ENCODE data around the gene ENOX1.

The ENOX1 gene

GRCh38 chr13:43816401-43816889 lies 29.7 kb upstream of the ENOX1 start:
- H3K36me3 Mint-ChIP-seq (ENCODE audit: low read depth), result no peaks in the 10 kb centered on the region
- peaks cover 3% of the 10 kb centered on the region for H3K27me3 Mint-ChIP-seq (ENCODE audit: low read depth)
- H3K9me3 Mint-ChIP-seq, result peaks cover 3% of the 10 kb centered on the region
- no peak overlapping the region for H3K27ac Mint-ChIP-seq
- H3K4me3 Mint-ChIP-seq, result no peak overlapping the region
- H3K4me1 Mint-ChIP-seq, result peaks cover 7% of the 10 kb centered on the region
- no peak for TF ChIP-seq CTCF (IDR thresholded peaks at IDR 0.05; ENCODE audit: unreplicated experiment in 3 of 3)

GRCh38 chr13:43815204-43815603 lies 28.4 kb upstream of the ENOX1 start:
- H3K36me3 Mint-ChIP-seq (ENCODE audit: low read depth), result no peaks in the 10 kb centered on the region

GRCh38 chr13:43808676-43809075 lies 21.9 kb upstream of the ENOX1 start:
- H3K4me3 Mint-ChIP-seq, result no peak overlapping the region
- no peak for TF ChIP-seq CTCF (IDR thresholded peaks at IDR 0.05; ENCODE audit: unreplicated experiment in 3 of 3)
- H3K27ac Mint-ChIP-seq, result no peak overlapping the region
- H3K36me3 Mint-ChIP-seq (ENCODE audit: low read depth), result no peaks in the 10 kb centered on the region
- H3K9me3 Mint-ChIP-seq, result peaks cover 2% of the 10 kb centered on the region
- peaks cover 18% of the 10 kb centered on the region for H3K4me1 Mint-ChIP-seq
- H3K27me3 Mint-ChIP-seq (ENCODE audit: low read depth), result peaks cover 11% of the 10 kb centered on the region

More at GRCh38 chr13:43815204-43815603, 28.4 kb upstream of the ENOX1 start:
- Mint-ChIP-seq H3K27ac (no peak overlapping the region), H3K4me3 (no peak overlapping the region), H3K9me3 (peaks cover 3% of the 10 kb centered on the region), H3K27me3 (ENCODE audit: low read depth) (peaks cover 3% of the 10 kb centered on the region), H3K4me1 (peaks cover 7% of the 10 kb centered on the region)
- no peak for TF ChIP-seq CTCF (IDR thresholded peaks at IDR 0.05; ENCODE audit: unreplicated experiment in 3 of 3)

- Mint-ChIP-seq H3K4me3 (no peak overlapping the region), H3K27ac (no peak overlapping the region), H3K27me3 (ENCODE audit: low read depth) (peaks cover 11% of the 10 kb centered on the region), H3K9me3 (peaks cover 2% of the 10 kb centered on the region), H3K4me1 (peaks cover 23% of the 10 kb centered on the region), H3K36me3 (ENCODE audit: low read depth) (no peaks in the 10 kb centered on the region)
- TF ChIP-seq CTCF (IDR thresholded peaks at IDR 0.05; ENCODE audit: unreplicated experiment in 3 of 3), result no peak
Observed at GRCh38 chr13:43805681-43806128, 18.9 kb upstream of the ENOX1 start.

GRCh38 chr13:43805071-43805468 lies 18.3 kb upstream of the ENOX1 start:
- Mint-ChIP-seq H3K4me3 (no peak overlapping the region), H3K9me3 (peaks cover 2% of the 10 kb centered on the region), H3K36me3 (ENCODE audit: low read depth) (no peaks in the 10 kb centered on the region), H3K4me1 (peaks cover 23% of the 10 kb centered on the region), H3K27ac (no peak overlapping the region), H3K27me3 (ENCODE audit: low read depth) (peaks cover 11% of the 10 kb centered on the region)
- TF ChIP-seq CTCF (IDR thresholded peaks at IDR 0.05; ENCODE audit: unreplicated experiment in 3 of 3), result no peak

GRCh38 chr13:43804461-43805070 lies 17.8 kb upstream of the ENOX1 start:
- Mint-ChIP-seq H3K27me3 (ENCODE audit: low read depth) (peaks cover 10% of the 10 kb centered on the region), H3K9me3 (peaks cover under 1% of the 10 kb centered on the region), H3K4me3 (peak overlapping the region in 1 of 3 experiments; percentile 15), H3K4me1 (peaks cover 23% of the 10 kb centered on the region), H3K27ac (peak overlapping the region in 2 of 3 experiments; percentile 0 to 27), H3K36me3 (ENCODE audit: low read depth) (no peaks in the 10 kb centered on the region)
- peak; percentile 59 to 76 (median 71) for TF ChIP-seq CTCF (IDR thresholded peaks at IDR 0.05; ENCODE audit: unreplicated experiment in 3 of 3)
